ENCODE results near the gene MYO5A.

- TF ChIP-seq, protein P1, sequence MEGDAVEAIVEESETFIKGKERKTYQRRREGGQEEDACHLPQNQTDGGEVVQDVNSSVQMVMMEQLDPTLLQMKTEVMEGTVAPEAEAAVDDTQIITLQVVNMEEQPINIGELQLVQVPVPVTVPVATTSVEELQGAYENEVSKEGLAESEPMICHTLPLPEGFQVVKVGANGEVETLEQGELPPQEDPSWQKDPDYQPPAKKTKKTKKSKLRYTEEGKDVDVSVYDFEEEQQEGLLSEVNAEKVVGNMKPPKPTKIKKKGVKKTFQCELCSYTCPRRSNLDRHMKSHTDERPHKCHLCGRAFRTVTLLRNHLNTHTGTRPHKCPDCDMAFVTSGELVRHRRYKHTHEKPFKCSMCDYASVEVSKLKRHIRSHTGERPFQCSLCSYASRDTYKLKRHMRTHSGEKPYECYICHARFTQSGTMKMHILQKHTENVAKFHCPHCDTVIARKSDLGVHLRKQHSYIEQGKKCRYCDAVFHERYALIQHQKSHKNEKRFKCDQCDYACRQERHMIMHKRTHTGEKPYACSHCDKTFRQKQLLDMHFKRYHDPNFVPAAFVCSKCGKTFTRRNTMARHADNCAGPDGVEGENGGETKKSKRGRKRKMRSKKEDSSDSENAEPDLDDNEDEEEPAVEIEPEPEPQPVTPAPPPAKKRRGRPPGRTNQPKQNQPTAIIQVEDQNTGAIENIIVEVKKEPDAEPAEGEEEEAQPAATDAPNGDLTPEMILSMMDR (IDR thresholded peaks at IDR 0.05), result no peak
- no peak for TF ChIP-seq POLR2AphosphoS5 (IDR thresholded peaks at IDR 0.05)
- no peak for TF ChIP-seq POLR2A (IDR thresholded peaks at IDR 0.05)
Measured at GRCh38 chr15:52357949-52358348, 170.7 kb downstream of the MYO5A start.
